ENCODE data around the gene NOTCH1. TPM values are rescaled to one million over a fixed set of nuclear protein-coding genes. Genes with fewer than 3 reads are reported as not detected.

Gene NOTCH1
- total RNA-seq, 2 experiments from 2014 or later, result 45.7 to 47.6 TPM

- intact Hi-C loops (cut with micrococcal nuclease), result no loop called here
- ChIA-PET POLR2A (interaction anchor here (0.8 to 1.0 kb wide), 2 partner anchors 35 to 54 kb away, joined by 4 read pairs; no protein-coding TSS in a partner anchor), CTCF (interaction anchor here (1.0 kb wide), 1 partner anchor 99 kb away, joined by 3 read pairs; no protein-coding TSS in a partner anchor)
- no peak for TF ChIP-seq CTCF (IDR thresholded peaks at IDR 0.05)
- Mint-ChIP-seq H3K9me3 (no peaks in the 10 kb centered on the region), H3K36me3 (ENCODE audit: low read depth) (no peaks in the 10 kb centered on the region), H3K4me1 (ENCODE audit: low read depth) (peaks cover 15% of the 10 kb centered on the region), H3K27ac (no peak overlapping the region), H3K27me3 (no peaks in the 10 kb centered on the region), H3K4me3 (no peak overlapping the region)
- no peak for DNase-seq
- ATAC-seq, result no peak
These were observed 41.5 kb upstream of the NOTCH1 start for GRCh38 chr9:136587145-136587943.

GRCh38 chr9:136586391-136586953, 40.6 kb upstream of the NOTCH1 start:
- intact Hi-C loops (cut with micrococcal nuclease), result no loop called here
- Mint-ChIP-seq H3K36me3 (ENCODE audit: low read depth) (no peaks in the 10 kb centered on the region), H3K27me3 (no peaks in the 10 kb centered on the region), H3K27ac (no peak overlapping the region), H3K9me3 (no peaks in the 10 kb centered on the region), H3K4me1 (ENCODE audit: low read depth) (peaks cover 15% of the 10 kb centered on the region), H3K4me3 (no peak overlapping the region)
- POLR2A ChIA-PET, result no interaction called here
- no peak for TF ChIP-seq CTCF (IDR thresholded peaks at IDR 0.05)
- ATAC-seq (no peak), DNase-seq (no peak)
- CTCF ChIA-PET, result no interaction called here

GRCh38 chr9:136585531-136586120, 39.8 kb upstream of the NOTCH1 start:
- TF ChIP-seq CTCF (IDR thresholded peaks at IDR 0.05), result no peak
- intact Hi-C loops (cut with micrococcal nuclease), result no loop called here
- Mint-ChIP-seq H3K27ac (no peak overlapping the region), H3K27me3 (no peaks in the 10 kb centered on the region), H3K36me3 (ENCODE audit: low read depth) (no peaks in the 10 kb centered on the region), H3K4me1 (ENCODE audit: low read depth) (peaks cover 15% of the 10 kb centered on the region), H3K9me3 (no peaks in the 10 kb centered on the region), H3K4me3 (no peak overlapping the region)
- ATAC-seq (no peak), DNase-seq (no peak)
- ChIA-PET POLR2A (no interaction called here), CTCF (no interaction called here)

GRCh38 chr9:136584934-136585333, 39.1 kb upstream of the NOTCH1 start:
- no peaks in the 10 kb centered on the region for H3K27me3 Mint-ChIP-seq
- DNase-seq, result no peak
- POLR2A ChIA-PET, result no interaction called here
- H3K4me3 Mint-ChIP-seq, result no peak overlapping the region
- no peak for ATAC-seq
- CTCF ChIA-PET, result no interaction called here
- H3K9me3 Mint-ChIP-seq, result no peaks in the 10 kb centered on the region
- intact Hi-C loops (cut with micrococcal nuclease), result no loop called here
- H3K27ac Mint-ChIP-seq, result no peak overlapping the region
- peaks cover 15% of the 10 kb centered on the region for H3K4me1 Mint-ChIP-seq (ENCODE audit: low read depth)
- TF ChIP-seq CTCF (IDR thresholded peaks at IDR 0.05), result no peak
- H3K36me3 Mint-ChIP-seq (ENCODE audit: low read depth), result no peaks in the 10 kb centered on the region

- POLR2A ChIA-PET, result no interaction called here
- peaks cover 20% of the 10 kb centered on the region for H3K4me1 Mint-ChIP-seq (ENCODE audit: low read depth)
- no peak for TF ChIP-seq CTCF (IDR thresholded peaks at IDR 0.05)
- H3K27ac Mint-ChIP-seq, result no peak overlapping the region
- no peak overlapping the region for H3K4me3 Mint-ChIP-seq
- ATAC-seq (no peak), DNase-seq (no peak)
- CTCF ChIA-PET, result no interaction called here
- no peaks in the 10 kb centered on the region for H3K9me3 Mint-ChIP-seq
- intact Hi-C loops (cut with micrococcal nuclease), result no loop called here
- no peaks in the 10 kb centered on the region for H3K36me3 Mint-ChIP-seq (ENCODE audit: low read depth)
- H3K27me3 Mint-ChIP-seq, result no peaks in the 10 kb centered on the region
These were observed 38.6 kb upstream of the NOTCH1 start for GRCh38 chr9:136584401-136584932.

All from activated CD8-positive, alpha-beta T cell treated with anti-CD3 and anti-CD28 coated beads for 36 hours (primary cell).